Measurements from ENCODE around the gene PLCD4. TPM values are rescaled to one million over a fixed set of nuclear protein-coding genes. Genes with fewer than 3 reads are reported as not detected.

PLCD4 gene
- total and polyA plus RNA-seq, 4 donors = 7.0 to 12.8 (median 8.7) TPM

DNA sequence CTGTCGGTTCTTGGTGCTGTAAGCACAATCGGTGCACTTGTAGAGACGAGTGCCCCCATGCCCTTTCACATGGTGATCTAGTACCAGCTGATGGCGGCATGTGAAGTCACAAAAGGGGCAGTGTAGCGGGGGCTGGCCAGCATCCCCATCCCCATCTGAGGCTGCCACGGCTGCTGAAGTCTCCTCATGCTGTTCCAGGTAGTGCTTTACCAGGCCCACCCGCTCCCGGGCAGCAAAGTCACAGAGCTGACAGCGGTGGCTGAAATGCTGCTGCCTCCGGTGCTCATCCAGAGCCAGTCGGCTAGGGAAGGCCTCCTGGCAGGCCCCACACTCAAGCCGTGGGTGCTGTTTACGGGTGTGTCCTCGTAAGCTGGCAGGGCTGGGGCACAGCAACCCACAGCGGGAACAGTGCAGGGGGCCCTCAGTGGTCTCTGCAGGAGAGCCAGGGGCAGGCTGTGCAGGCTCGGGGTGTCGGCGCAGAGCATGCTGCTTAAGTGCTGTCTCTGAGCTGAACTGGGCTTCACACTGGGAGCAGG is 34.5 kb downstream of the PLCD4 start:
- Histone ChIP-seq H3K9me3 (ENCODE audit: control insufficient read depth, insufficient read depth, low read length) (no peaks in the 10 kb centered on the region), H3K27ac (ENCODE audit: low read depth, low read length) (no peak overlapping the region), H3K4me1 (ENCODE audit: control insufficient read depth, insufficient read depth, low read length) (no peaks in the 10 kb centered on the region), H3K27me3 (ENCODE audit: control insufficient read depth, insufficient read depth, low read length) (no peaks in the 10 kb centered on the region), H3K4me3 (ENCODE audit: low read depth, low read length) (no peak overlapping the region), H3K36me3 (ENCODE audit: control insufficient read depth, insufficient read depth, low read length) (peaks cover 89% of the 10 kb centered on the region)
- 95% methylated on average over 18 of the region's 18 CpGs for WGBS (ENCODE audit: insufficient coverage)
- no peak for DNase-seq (ENCODE audit: low read depth in 4 of 6, low spot score in 6 of 6)

DNA sequence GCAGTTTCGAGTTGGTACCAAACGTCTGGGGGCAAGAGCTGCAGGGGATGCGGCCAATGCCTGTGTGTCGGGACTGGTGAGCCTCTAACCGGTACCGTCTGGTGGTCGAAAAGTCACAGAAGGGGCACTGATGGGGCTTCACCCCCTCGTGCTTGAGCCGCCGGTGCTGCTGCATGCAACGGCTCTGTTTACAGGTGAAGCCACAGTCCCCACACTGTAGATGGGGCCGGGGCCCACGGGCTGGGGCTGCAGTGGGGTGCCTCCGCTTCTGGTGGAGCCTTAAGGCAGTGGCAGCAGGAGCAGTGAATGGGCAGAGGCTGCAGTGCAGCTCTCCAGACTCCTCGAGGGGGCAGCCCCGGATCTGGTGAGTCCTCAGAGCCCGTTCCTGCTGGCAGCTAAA is 35.1 kb downstream of the PLCD4 start:
- 94% methylated on average over 17 of the region's 17 CpGs for WGBS (ENCODE audit: insufficient coverage)

DNA sequence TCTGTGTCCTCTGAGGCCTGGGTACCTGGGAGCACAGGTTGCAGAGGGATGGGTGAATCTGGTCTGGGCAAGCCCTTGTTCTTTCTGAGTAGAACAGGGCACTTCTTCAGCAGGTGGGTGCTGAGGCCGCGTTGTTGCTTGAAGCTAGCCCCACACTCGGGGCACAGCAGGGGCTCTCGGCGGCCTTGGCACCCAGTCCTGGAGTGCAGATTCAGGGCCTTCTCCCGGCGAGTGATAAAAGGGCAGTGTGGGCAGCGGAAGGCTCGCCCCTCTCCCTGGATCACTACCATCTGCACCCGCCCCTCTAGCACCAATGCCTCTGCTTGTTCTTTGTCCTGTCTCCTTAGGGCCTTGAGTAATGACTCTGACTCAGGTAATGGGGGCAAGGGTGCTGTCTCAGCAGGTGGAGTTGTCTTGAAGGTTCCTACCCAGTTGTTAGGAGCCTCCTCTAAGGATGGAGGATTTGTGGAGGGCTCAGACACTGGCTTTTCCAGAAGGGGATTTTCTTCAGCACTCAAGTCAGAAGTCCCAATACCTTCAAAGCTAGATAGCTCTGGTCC is 36.1 kb downstream of the PLCD4 start:
- DNase-seq (ENCODE audit: low read depth in 4 of 6, low spot score in 6 of 6) = no peak
- Histone ChIP-seq H3K27me3 (ENCODE audit: control insufficient read depth, insufficient read depth, low read length) (no peaks in the 10 kb centered on the region), H3K4me1 (ENCODE audit: control insufficient read depth, insufficient read depth, low read length) (no peaks in the 10 kb centered on the region), H3K36me3 (ENCODE audit: control insufficient read depth, insufficient read depth, low read length) (peaks cover 84% of the 10 kb centered on the region), H3K27ac (ENCODE audit: low read depth, low read length) (no peak overlapping the region), H3K4me3 (ENCODE audit: low read depth, low read length) (no peak overlapping the region), H3K9me3 (ENCODE audit: control insufficient read depth, insufficient read depth, low read length) (no peaks in the 10 kb centered on the region)
- WGBS (ENCODE audit: insufficient coverage) = 92% methylated on average over 7 of the region's 10 CpGs

More for the DNA sequence above, 35.1 kb downstream of the PLCD4 start:
- Histone ChIP-seq H3K4me1 (ENCODE audit: control insufficient read depth, insufficient read depth, low read length) (no peaks in the 10 kb centered on the region), H3K36me3 (ENCODE audit: control insufficient read depth, insufficient read depth, low read length) (peaks cover 88% of the 10 kb centered on the region), H3K27me3 (ENCODE audit: control insufficient read depth, insufficient read depth, low read length) (no peaks in the 10 kb centered on the region), H3K4me3 (ENCODE audit: low read depth, low read length) (no peak overlapping the region), H3K9me3 (ENCODE audit: control insufficient read depth, insufficient read depth, low read length) (no peaks in the 10 kb centered on the region), H3K27ac (ENCODE audit: low read depth, low read length) (no peak overlapping the region)
- no peak for DNase-seq (ENCODE audit: low read depth in 4 of 6, low spot score in 6 of 6)

DNA sequence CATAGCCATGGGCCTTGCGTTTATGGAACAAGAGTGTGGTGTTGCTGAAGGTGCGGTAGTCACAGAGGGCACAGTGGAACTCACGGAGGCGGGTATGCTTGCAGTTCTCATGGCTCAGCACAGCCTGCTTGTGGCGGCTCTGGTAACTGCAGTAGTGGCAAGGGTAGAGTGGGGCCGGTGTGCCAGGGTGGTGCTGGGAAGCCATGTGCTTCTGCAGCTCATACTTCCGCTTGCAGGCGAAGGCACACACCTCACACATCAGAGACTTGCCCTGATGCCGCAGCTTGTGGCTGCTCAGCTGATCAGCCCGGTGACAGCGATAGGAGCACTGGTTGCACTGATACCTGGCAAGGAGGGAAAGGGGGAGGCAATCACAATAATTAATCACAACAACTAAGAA is 37.0 kb downstream of the PLCD4 start:
- WGBS (ENCODE audit: insufficient coverage) = 96% methylated on average over 5 of the region's 11 CpGs
- no peaks in the 10 kb centered on the region for H3K9me3 ChIP-seq (ENCODE audit: control insufficient read depth, insufficient read depth, low read length)
- H3K36me3 ChIP-seq (ENCODE audit: control insufficient read depth, insufficient read depth, low read length) = peaks cover 84% of the 10 kb centered on the region
- H3K4me3 ChIP-seq (ENCODE audit: low read depth, low read length) = no peak overlapping the region
- no peak overlapping the region for H3K27ac ChIP-seq (ENCODE audit: low read depth, low read length)
- no peak for DNase-seq (ENCODE audit: low read depth in 4 of 6, low spot score in 6 of 6)
- H3K27me3 ChIP-seq (ENCODE audit: control insufficient read depth, insufficient read depth, low read length) = no peaks in the 10 kb centered on the region
- H3K4me1 ChIP-seq (ENCODE audit: control insufficient read depth, insufficient read depth, low read length) = no peaks in the 10 kb centered on the region

DNA sequence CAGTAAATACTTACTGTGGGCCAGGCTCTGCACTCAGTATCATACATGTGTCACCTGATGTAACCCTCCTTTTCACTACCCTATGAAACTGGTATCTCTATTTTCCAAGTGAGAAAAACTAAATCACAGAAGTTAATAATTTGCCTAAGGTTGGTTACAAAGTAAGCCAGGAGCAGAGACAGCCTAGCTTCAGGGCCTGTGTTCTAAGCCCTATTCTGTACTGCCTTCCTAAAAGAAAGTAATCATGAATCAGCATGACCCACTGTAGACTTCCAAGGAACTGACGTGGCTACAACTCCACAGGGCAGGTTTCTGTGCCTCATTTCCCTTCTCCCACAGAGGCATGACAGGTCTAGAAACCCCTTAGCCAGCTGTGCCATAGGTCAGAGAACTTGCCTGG is 37.4 kb downstream of the PLCD4 start:
- DNase-seq (ENCODE audit: low read depth in 4 of 6, low spot score in 6 of 6) = no peak

DNA sequence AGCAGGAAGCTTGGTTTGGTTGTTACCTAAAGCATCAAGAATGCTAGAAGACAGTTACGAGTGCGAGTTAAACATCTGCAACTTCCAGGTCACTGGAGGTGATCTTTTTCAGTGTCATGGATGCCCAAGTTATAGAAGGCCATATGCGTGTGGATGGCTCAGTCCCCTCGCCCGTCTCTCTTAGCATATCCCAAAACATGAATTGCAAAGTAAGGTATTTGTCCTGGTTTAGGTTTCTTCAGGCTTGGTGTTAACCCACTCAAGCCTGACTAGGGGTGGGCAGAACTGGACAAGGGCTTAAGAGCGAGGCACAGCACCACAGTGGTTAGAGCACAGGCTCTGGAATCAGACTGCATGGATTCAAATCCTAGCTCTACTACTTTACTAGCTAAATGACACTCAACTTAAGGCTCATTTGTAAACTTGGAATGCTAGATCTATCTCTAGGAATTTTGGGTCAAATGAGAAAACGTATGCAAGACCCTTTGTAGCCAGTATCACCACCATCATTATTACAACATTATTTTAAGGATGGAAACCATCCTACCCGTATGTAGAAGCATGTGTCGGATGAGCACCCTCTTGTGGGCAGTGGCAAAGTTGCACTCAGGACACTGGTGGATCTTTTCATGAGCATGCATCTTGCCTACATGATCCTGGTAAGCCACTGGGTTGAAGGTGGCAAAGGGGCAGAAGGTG is 40.5 kb downstream of the PLCD4 start:
- no peaks in the 10 kb centered on the region for H3K9me3 ChIP-seq (ENCODE audit: control insufficient read depth, insufficient read depth, low read length)
- peak in 2 of 6 donors; percentile 63 to 70 for DNase-seq (ENCODE audit: low read depth in 4 of 6, low spot score in 6 of 6)

More for the DNA sequence above, 37.4 kb downstream of the PLCD4 start:
- Histone ChIP-seq H3K4me1 (ENCODE audit: control insufficient read depth, insufficient read depth, low read length) (no peaks in the 10 kb centered on the region), H3K36me3 (ENCODE audit: control insufficient read depth, insufficient read depth, low read length) (peaks cover 82% of the 10 kb centered on the region), H3K27ac (ENCODE audit: low read depth, low read length) (no peak overlapping the region), H3K9me3 (ENCODE audit: control insufficient read depth, insufficient read depth, low read length) (no peaks in the 10 kb centered on the region), H3K4me3 (ENCODE audit: low read depth, low read length) (no peak overlapping the region), H3K27me3 (ENCODE audit: control insufficient read depth, insufficient read depth, low read length) (no peaks in the 10 kb centered on the region)
- WGBS (ENCODE audit: insufficient coverage) = 100% methylated on average over 1 of the region's 1 CpG

DNA sequence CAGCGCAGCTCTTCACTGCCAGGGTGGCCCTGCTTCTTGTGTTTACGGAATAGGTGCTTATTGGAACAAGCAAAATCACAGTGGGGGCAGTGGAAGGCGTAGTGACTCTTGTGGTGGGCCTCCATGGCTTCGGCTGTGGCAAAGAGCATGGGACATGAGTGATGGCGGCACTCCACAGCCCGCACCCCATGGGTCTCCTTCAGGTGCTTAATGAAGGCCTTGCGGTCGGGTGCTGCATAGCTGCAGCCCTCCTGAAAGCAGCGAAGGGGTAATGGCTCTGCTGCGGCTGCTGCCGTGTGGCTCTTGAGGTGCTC is 41.0 kb downstream of the PLCD4 start:
- DNase-seq (ENCODE audit: low read depth in 4 of 6, low spot score in 6 of 6) = no peak
- Histone ChIP-seq H3K36me3 (ENCODE audit: control insufficient read depth, insufficient read depth, low read length) (peaks cover 72% of the 10 kb centered on the region), H3K9me3 (ENCODE audit: control insufficient read depth, insufficient read depth, low read length) (no peaks in the 10 kb centered on the region), H3K27me3 (ENCODE audit: control insufficient read depth, insufficient read depth, low read length) (no peaks in the 10 kb centered on the region), H3K4me1 (ENCODE audit: control insufficient read depth, insufficient read depth, low read length) (no peaks in the 10 kb centered on the region), H3K4me3 (ENCODE audit: low read depth, low read length) (no peak overlapping the region), H3K27ac (ENCODE audit: low read depth, low read length) (no peak overlapping the region)
- 92% methylated on average over 11 of the region's 11 CpGs for WGBS (ENCODE audit: insufficient coverage)

More for the DNA sequence above, 40.5 kb downstream of the PLCD4 start:
- Histone ChIP-seq H3K4me3 (ENCODE audit: low read depth, low read length) (no peak overlapping the region), H3K27me3 (ENCODE audit: control insufficient read depth, insufficient read depth, low read length) (no peaks in the 10 kb centered on the region), H3K36me3 (ENCODE audit: control insufficient read depth, insufficient read depth, low read length) (peaks cover 75% of the 10 kb centered on the region), H3K27ac (ENCODE audit: low read depth, low read length) (no peak overlapping the region), H3K4me1 (ENCODE audit: control insufficient read depth, insufficient read depth, low read length) (no peaks in the 10 kb centered on the region)
- 62% methylated on average over 4 of the region's 9 CpGs for WGBS (ENCODE audit: insufficient coverage)

DNA sequence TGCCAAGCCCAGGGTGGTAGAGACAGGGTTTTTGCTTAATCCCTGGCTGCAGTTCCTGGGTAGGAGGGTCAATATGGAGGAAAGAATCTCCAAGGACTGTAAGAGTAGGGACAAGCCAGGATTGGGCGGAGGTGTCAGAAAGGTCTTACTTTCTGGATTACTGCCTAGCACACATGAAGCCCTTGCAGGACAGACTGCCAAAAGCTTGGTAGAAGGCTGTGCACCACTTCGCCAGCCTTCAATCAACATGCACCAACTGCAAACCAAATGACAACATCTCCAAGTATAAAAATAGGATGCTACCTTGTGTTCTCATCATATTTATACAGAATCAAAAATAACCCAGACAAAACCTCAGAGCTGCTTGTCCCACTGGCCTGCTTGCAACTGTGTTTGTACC is 48.1 kb downstream of the PLCD4 start:
- Histone ChIP-seq H3K36me3 (ENCODE audit: control insufficient read depth, insufficient read depth, low read length) (peaks cover 49% of the 10 kb centered on the region), H3K27ac (ENCODE audit: low read depth, low read length) (no peak overlapping the region), H3K4me1 (ENCODE audit: control insufficient read depth, insufficient read depth, low read length) (peaks cover 11% of the 10 kb centered on the region), H3K9me3 (ENCODE audit: control insufficient read depth, insufficient read depth, low read length) (no peaks in the 10 kb centered on the region), H3K4me3 (ENCODE audit: low read depth, low read length) (no peak overlapping the region), H3K27me3 (ENCODE audit: control insufficient read depth, insufficient read depth, low read length) (no peaks in the 10 kb centered on the region)
- 89% methylated on average over 2 of the region's 2 CpGs for WGBS (ENCODE audit: insufficient coverage)
- no peak for DNase-seq (ENCODE audit: low read depth in 4 of 6, low spot score in 6 of 6)

DNA sequence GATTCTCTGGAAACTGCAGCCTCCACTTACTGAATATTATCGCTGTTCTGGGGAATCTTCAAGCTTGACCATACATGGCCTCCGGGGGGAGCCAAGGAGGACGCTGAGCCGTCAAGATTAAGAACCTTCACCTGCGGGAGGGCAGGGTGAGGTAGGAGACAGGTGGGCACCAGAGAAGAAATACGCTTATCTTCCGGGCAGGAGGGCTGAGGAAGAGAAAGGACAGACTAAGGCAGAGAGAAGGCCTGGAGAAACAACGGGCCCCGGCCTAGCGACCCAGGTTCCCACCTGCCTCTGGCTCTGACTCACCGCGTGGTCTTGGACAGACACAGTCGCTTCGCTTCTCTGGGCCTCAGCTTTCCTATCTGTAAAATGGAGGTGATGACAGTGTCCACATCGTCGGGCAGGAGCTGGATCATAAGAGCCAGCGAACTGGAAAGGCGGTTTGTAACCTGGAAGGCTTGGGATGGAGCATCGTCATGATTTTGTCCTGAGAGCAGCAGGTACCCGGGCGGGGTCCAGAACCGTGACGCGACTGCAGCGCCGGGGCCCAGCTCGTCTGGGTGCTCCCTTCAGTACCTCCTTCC is 51.1 kb downstream of the PLCD4 start:
- peak overlapping the region; percentile 69 for H3K4me3 ChIP-seq (ENCODE audit: low read depth, low read length)
- peak overlapping the region; percentile 36 for H3K27ac ChIP-seq (ENCODE audit: low read depth, low read length)
- DNase-seq (ENCODE audit: low read depth in 4 of 6, low spot score in 6 of 6) = peak in 2 of 6 donors; percentile 30 to 54
- peaks cover 11% of the 10 kb centered on the region for H3K4me1 ChIP-seq (ENCODE audit: control insufficient read depth, insufficient read depth, low read length)
- H3K27me3 ChIP-seq (ENCODE audit: control insufficient read depth, insufficient read depth, low read length) = no peaks in the 10 kb centered on the region
- H3K9me3 ChIP-seq (ENCODE audit: control insufficient read depth, insufficient read depth, low read length) = no peaks in the 10 kb centered on the region
- H3K36me3 ChIP-seq (ENCODE audit: control insufficient read depth, insufficient read depth, low read length) = peaks cover 58% of the 10 kb centered on the region
- WGBS (ENCODE audit: insufficient coverage) = 1% methylated on average over 27 of the region's 27 CpGs

Data from spinal cord (tissue), 10 donors.